Lower leg skin (tissue), 3 donors: ENCODE data around the gene MSTN.

ENCODE experiments used
- CTCF ChIP-seq, 3 donors: fragments of 450-650 bp; IDR thresholded peaks; one replicate each; pipeline ENCODE4 v1.5.1; 2016; ENCODE audit warnings: antibody characterized with exemption in 3 of 3, mild to moderate bottlenecking in 3 of 3, moderate library complexity in 2 of 3
- POLR2A ChIP-seq, 2 donors: fragments of 450-650 bp; IDR thresholded peaks; one replicate each; pipeline ENCODE4 v1.6.1; 2016 to 2017; ENCODE audit warnings: antibody characterized with exemption in 2 of 2, mild to moderate bottlenecking in 1 of 2, moderate library complexity in 1 of 2

GRCh38 chr2:190043441-190043840 is 19.1 kb downstream of the MSTN start:
- TF ChIP-seq CTCF (IDR thresholded peaks at IDR 0.05), result no peak
- TF ChIP-seq POLR2A (IDR thresholded peaks at IDR 0.05), result no peak
